OCI-LY7 (cell line): Measurements from ENCODE around the gene UBE3B. TPM values are rescaled to one million over a fixed set of nuclear protein-coding genes. Genes with fewer than 3 reads are reported as not detected.

ENCODE experiments used
- BruUV-seq: library from RNA; stranded (reverse); fragments of 400-500 nt; replicated peaks from 2 replicates; lab custom pipeline; 2021; lab: Mats Ljungman, UMichigan
- CTCF ChIA-PET: fragments of 300-600 bp; sonication (Branson Sonifier 250); formaldehyde crosslinking; loops from one replicate; lab custom pipeline; 2022; ENCODE audit warnings: antibody characterized with exemption; ENCODE audit not compliant: unreplicated experiment; lab: Charles Lee
- POLR2A ChIA-PET: fragments of 300-600 bp; sonication (Branson Sonifier 250); formaldehyde crosslinking; loops from one replicate; lab custom pipeline; 2022; ENCODE audit warnings: antibody characterized with exemption; lab: Charles Lee
- DNase-seq: peaks from one replicate; pipeline ENCODE4 v3.0.0-alpha.2; 2015; ENCODE audit warnings: low spot score
- H2AFZ ChIP-seq: fragments of 200-600 bp; sonication (generic), shearing (Covaris generic); 2 replicates; pipeline ENCODE4 v1.6.1; 2014; ENCODE audit warnings: mild to moderate bottlenecking, antibody characterized with exemption, low read length, moderate library complexity
- H3K27ac ChIP-seq: fragments of 200-600 bp; sonication (generic); 2 replicates; pipeline ENCODE4 v1.5.1; 2014; ENCODE audit warnings: mixed run types, low read depth, mild to moderate bottlenecking, moderate library complexity, low read length, inconsistent platforms; ENCODE audit not compliant: poor library complexity, severe bottlenecking
- H3K36me3 ChIP-seq: fragments of 200-600 bp; sonication (generic); 2 replicates; pipeline ENCODE4 v1.6.1; 2014; ENCODE audit warnings: mild to moderate bottlenecking, antibody characterized with exemption, low read length, moderate library complexity, mixed read lengths; ENCODE audit not compliant: insufficient read depth
- H3K4me1 ChIP-seq: fragments of 200-600 bp; sonication (generic); 2 replicates; pipeline ENCODE4 v1.5.1; 2014; ENCODE audit warnings: mild to moderate bottlenecking, low read length; ENCODE audit not compliant: insufficient read depth, poor library complexity, severe bottlenecking
- H3K4me2 ChIP-seq: fragments of 200-600 bp; sonication (generic); 2 replicates; pipeline ENCODE4 v1.6.1; 2014; ENCODE audit warnings: mild to moderate bottlenecking, low read length
- H3K4me3 ChIP-seq: fragments of 200-600 bp; sonication (generic); 2 replicates; pipeline ENCODE4 v1.5.1; 2014; ENCODE audit warnings: mild to moderate bottlenecking, low read depth, low read length; ENCODE audit not compliant: poor library complexity, severe bottlenecking
- H3K79me2 ChIP-seq: fragments of 200-600 bp; sonication (generic); 2 replicates; pipeline ENCODE4 v1.6.1; 2016; ENCODE audit warnings: low read depth, mild to moderate bottlenecking, low read length, moderate library complexity, mixed read lengths; ENCODE audit not compliant: insufficient read depth
- H3K9me2 ChIP-seq: fragments of 200-600 bp; sonication (generic); 2 replicates; pipeline ENCODE4 v1.6.1; 2016; ENCODE audit warnings: mild to moderate bottlenecking, low read length, mixed read lengths; ENCODE audit not compliant: insufficient read depth
- H3K9me3 ChIP-seq: fragments of 200-600 bp; sonication (generic); 2 replicates; pipeline ENCODE4 v1.6.1; 2014; ENCODE audit warnings: mild to moderate bottlenecking, mixed run types, low read length, mixed read lengths
- H4K20me1 ChIP-seq: fragments of 200-600 bp; sonication (generic); 2 replicates; pipeline ENCODE4 v1.6.1; 2014; ENCODE audit warnings: mild to moderate bottlenecking, antibody characterized with exemption, low read length, moderate library complexity, mixed read lengths; ENCODE audit not compliant: insufficient read depth
- CTCF ChIP-seq: fragments of 200-600 bp; sonication (generic); conservative IDR thresholded peaks from 2 replicates; pipeline ENCODE4 v1.5.1; 2014; ENCODE audit warnings: mild to moderate bottlenecking, antibody characterized with exemption, low read length, moderate library complexity, mixed read lengths
- EZH2phosphoT487 ChIP-seq: fragments of 200-600 bp; sonication (generic); IDR thresholded peaks from 2 replicates; pipeline ENCODE4 v1.6.1; 2018; ENCODE audit warnings: low read depth, borderline replicate concordance, mild to moderate bottlenecking, mixed run types, antibody characterized with exemption, low read length, moderate library complexity, mixed read lengths
- intact Hi-C: fragments of 100-400 bp; cut with micrococcal nuclease; formaldehyde crosslinking; loops from one replicate; pipeline ENCODE4 v1.10.0; 2022; ENCODE audit not compliant: unreplicated experiment
- total RNA-seq, 2 experiments: library from RNA; depleted of rRNA in 1 of 2; stranded (reverse); fragments of >200 nt in 1 of 2; shearing (Covaris generic) in 1 of 2; gene quantifications; 2 replicates each; pipeline ENCODE4 v1.2.3, GENCODE V29; 2014 to 2022

UBE3B gene
- total RNA-seq, 2 experiments from 2014 or later: 27.8 to 32.6 TPM

GRCh38 chr12:109547286-109547685, 69.9 kb downstream of the UBE3B start:
- H3K4me1 ChIP-seq: no peaks in the 10 kb centered on the region
- H3K9me3 ChIP-seq: no peaks in the 10 kb centered on the region
- no peaks in the 10 kb centered on the region for H4K20me1 ChIP-seq
- H3K9me2 ChIP-seq: no peaks in the 10 kb centered on the region
- CTCF ChIA-PET: no interaction called here
- no peak overlapping the region for H3K4me3 ChIP-seq
- DNase-seq: no peak
- no peak overlapping the region for H2AFZ ChIP-seq
- H3K36me3 ChIP-seq: no peaks in the 10 kb centered on the region
- no TSS peak for BruUV-seq
- no peaks in the 10 kb centered on the region for H3K79me2 ChIP-seq
- POLR2A ChIA-PET: no interaction called here
- H3K4me2 ChIP-seq: no peak overlapping the region
- TF ChIP-seq EZH2phosphoT487 (no peak), CTCF (no peak)
- intact Hi-C loops: no loop called here
- no peak overlapping the region for H3K27ac ChIP-seq

GRCh38 chr12:109548258-109548657, 70.8 kb downstream of the UBE3B start:
- no TSS peak for BruUV-seq
- Histone ChIP-seq H3K36me3 (no peaks in the 10 kb centered on the region), H3K9me2 (no peaks in the 10 kb centered on the region), H3K4me1 (no peaks in the 10 kb centered on the region), H3K9me3 (no peaks in the 10 kb centered on the region), H3K4me3 (no peak overlapping the region), H3K79me2 (no peaks in the 10 kb centered on the region), H3K4me2 (no peak overlapping the region), H3K27ac (no peak overlapping the region), H2AFZ (no peak overlapping the region), H4K20me1 (no peaks in the 10 kb centered on the region)
- TF ChIP-seq CTCF: no peak
- no peak for TF ChIP-seq EZH2phosphoT487
- intact Hi-C loops: no loop called here
- no peak for DNase-seq
- CTCF ChIA-PET: interaction anchor here (0.6 kb wide), 1 partner anchor 455 kb away, joined by 4 read pairs; no protein-coding TSS in a partner anchor
- POLR2A ChIA-PET: no interaction called here

- Histone ChIP-seq H4K20me1 (no peaks in the 10 kb centered on the region), H3K9me3 (no peaks in the 10 kb centered on the region), H3K9me2 (no peaks in the 10 kb centered on the region), H3K4me2 (no peak overlapping the region), H2AFZ (no peak overlapping the region), H3K79me2 (no peaks in the 10 kb centered on the region), H3K4me3 (no peak overlapping the region), H3K27ac (no peak overlapping the region), H3K4me1 (no peaks in the 10 kb centered on the region), H3K36me3 (no peaks in the 10 kb centered on the region)
- CTCF ChIA-PET: no interaction called here
- POLR2A ChIA-PET: interaction anchor here (0.7 kb wide), 3 partner anchors 217 to 730 kb away, joined by 3 to 6 read pairs (median 4); no protein-coding TSS in a partner anchor
- intact Hi-C loops: no loop called here
- no peak for DNase-seq
- no TSS peak for BruUV-seq
- TF ChIP-seq EZH2phosphoT487 (no peak), CTCF (no peak)
Observed at GRCh38 chr12:109549613-109550270, 72.3 kb downstream of the UBE3B start.
